ENCODE measurements around the gene PRR22.
"Not testable (repeated sequence)": the region's sequence is repeated elsewhere in the genome, so short reads cannot be mapped to it uniquely, and the experiment has no call there.

The PRR22 gene

DNA sequence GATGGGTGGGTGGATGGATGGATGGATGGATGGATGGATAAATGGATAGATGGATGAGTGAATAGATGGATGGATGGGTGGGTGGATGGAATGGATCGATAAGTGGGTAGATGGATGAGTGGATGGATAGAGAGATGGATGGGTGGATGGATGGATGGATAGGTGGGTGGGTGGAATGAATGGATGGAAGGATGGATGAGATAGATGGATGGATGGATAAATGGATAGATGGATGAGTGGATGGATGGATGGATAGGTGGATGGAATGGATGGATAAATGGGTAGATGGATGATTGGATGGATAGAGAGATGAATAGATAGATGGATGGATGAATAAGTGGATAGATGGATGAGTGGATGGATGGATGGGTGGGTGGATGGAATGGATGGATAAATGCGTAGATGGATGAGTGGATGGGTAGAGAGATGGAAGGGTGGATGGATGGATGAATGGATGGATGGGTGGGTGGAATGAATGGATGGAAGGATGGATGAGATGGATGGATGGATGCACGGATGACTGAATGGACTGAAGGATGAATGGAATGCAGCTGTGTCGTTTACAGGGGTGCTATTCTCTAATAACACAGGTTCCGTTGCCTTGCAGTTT, 21.8 kb downstream of the PRR22 start:
- no peak for DNase-seq (ENCODE audit: low read depth)
- H3K4me3 ChIP-seq (ENCODE audit: control insufficient read depth, low read depth, low read length) = no peak overlapping the region
- TF ChIP-seq, protein P1, sequence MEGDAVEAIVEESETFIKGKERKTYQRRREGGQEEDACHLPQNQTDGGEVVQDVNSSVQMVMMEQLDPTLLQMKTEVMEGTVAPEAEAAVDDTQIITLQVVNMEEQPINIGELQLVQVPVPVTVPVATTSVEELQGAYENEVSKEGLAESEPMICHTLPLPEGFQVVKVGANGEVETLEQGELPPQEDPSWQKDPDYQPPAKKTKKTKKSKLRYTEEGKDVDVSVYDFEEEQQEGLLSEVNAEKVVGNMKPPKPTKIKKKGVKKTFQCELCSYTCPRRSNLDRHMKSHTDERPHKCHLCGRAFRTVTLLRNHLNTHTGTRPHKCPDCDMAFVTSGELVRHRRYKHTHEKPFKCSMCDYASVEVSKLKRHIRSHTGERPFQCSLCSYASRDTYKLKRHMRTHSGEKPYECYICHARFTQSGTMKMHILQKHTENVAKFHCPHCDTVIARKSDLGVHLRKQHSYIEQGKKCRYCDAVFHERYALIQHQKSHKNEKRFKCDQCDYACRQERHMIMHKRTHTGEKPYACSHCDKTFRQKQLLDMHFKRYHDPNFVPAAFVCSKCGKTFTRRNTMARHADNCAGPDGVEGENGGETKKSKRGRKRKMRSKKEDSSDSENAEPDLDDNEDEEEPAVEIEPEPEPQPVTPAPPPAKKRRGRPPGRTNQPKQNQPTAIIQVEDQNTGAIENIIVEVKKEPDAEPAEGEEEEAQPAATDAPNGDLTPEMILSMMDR (IDR thresholded peaks at IDR 0.05; ENCODE audit: control insufficient read depth, insufficient read depth, low read depth, low read length, missing control alignments) = no peak

DNA sequence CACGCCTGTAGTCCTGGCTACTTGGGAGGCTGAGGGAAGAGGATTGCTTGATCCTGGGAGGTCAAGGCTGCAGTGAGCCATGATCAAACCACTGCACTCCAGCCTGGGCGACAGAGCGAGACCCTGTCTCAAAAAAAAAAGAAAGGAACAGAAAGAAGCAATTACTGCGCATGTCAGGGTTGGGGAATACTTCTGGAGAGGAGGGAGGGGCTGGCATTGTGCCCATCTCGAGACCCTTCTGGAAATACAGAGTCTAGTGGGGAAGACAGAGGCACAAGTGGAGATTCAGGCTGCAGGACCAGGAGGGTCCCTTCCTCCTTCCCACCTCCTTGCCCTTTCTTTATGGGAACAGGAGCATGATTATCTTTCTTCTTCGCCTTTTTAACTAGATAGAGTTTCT, 30.8 kb downstream of the PRR22 start:
- TF ChIP-seq, protein P1 (IDR thresholded peaks at IDR 0.05; ENCODE audit: control insufficient read depth, insufficient read depth, low read depth, low read length, missing control alignments) = no peak
- no peak overlapping the region for H3K4me3 ChIP-seq (ENCODE audit: control insufficient read depth, low read depth, low read length)
- DNase-seq (ENCODE audit: low read depth) = no peak

DNA sequence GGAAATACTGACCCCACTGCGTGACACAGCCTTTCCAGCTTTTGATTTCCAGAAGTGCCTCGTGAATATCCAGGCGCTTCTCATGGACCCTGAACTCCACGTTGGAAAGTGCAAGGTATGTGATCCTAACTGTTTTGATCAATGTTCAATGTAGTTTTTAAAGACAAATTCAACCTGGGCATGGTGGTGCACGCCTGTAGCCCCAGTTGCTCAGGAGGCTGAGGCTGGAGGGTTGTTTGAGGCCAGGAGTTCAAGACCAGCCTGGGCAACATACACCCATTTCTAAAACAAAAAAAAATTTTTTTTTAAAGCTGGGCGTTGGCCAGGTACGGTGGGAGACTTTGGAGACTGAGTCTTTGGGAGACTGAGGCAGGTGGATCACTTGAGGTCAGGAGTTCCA, 32.8 kb downstream of the PRR22 start:
- no peak for DNase-seq (ENCODE audit: low read depth)
- H3K4me3 ChIP-seq (ENCODE audit: control insufficient read depth, low read depth, low read length) = no peak overlapping the region
- TF ChIP-seq, protein P1 (IDR thresholded peaks at IDR 0.05; ENCODE audit: control insufficient read depth, insufficient read depth, low read depth, low read length, missing control alignments) = no peak

DNA sequence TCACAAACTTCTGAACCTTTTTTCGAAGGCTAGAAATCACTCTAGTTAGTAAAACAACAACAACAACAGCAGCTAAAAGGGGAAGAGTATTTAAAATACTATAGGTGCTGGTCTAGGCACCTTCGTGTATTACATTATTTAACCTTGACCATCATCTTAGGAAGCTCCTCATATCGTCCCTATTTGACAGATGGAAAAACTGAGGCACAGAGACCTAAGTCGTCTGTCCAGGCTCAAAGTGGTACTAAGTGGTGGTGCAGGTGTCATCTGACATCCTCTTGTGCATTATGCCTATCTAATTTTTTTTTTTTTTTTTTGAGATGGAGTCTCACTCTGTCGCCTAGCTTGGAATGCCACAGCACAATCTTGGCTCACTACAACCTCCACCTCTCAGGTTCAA, 35.0 kb downstream of the PRR22 start:
- DNase-seq (ENCODE audit: low read depth) = no peak
- TF ChIP-seq, protein P1 (IDR thresholded peaks at IDR 0.05; ENCODE audit: control insufficient read depth, insufficient read depth, low read depth, low read length, missing control alignments) = no peak
- H3K4me3 ChIP-seq (ENCODE audit: control insufficient read depth, low read depth, low read length) = no peak overlapping the region

DNA sequence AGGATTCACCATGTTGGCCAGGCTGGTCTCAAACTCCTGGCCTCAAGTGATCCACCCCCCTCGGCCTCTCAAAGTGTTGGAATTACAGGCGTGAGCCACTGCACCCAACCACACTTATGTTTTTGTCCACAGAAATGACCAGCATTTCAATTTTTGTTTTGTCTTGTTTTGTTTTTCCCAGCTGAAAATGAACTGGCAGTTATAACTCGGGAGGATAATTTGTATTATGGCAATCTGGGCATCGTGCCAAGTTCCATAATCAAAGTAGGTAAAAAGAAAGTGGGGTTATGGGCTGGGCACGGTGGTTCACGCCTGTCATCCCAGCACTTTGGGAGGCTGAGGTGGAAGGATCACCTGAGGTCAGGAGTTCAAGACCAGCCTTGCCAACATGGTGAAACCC, 35.6 kb downstream of the PRR22 start:
- DNase-seq (ENCODE audit: low read depth); H3K4me3 ChIP-seq (ENCODE audit: control insufficient read depth, low read depth, low read length): not testable (repeated sequence)

DNA sequence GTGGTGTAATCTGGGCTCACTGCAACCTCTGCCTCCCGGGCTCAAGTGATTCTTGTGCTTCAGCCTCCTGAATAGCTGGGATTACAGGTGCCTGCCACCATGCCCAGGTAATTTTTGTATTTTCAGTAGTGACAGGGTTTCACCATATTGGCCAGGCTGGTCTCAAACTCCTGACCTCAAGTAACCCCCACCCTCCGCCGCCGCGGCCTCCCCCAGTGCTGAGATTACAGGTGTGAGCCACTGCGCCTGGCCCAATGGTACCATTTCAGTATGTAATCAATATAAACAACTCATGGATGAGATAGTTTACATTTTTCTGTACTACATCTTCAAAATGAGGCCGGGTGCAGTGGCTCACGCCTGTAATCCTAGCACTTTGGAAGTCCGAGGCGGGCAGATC, 39.5 kb downstream of the PRR22 start:
- H3K4me3 ChIP-seq (ENCODE audit: control insufficient read depth, low read depth, low read length); DNase-seq (ENCODE audit: low read depth): not testable (repeated sequence)

DNA sequence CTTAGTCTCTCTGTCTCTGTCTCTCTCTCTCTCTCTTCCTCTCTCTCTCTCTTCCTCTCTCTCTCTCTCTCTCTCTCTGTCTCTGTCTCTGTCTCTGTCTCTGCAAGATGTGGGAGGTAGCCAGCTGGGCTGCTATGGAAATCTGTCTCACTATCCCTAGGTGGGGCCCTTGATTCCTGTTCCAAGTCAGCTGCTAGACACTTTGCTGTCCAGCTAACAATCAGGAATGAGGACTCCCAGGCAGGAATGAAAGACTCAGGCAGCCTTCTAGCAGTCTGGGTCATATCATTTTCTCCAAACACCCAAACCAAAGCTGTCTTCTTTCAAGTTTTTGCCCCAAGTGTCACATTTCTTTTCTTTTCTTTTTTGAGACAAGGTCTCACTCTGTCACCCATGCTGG, 40.9 kb downstream of the PRR22 start:
- TF ChIP-seq, protein P1 (IDR thresholded peaks at IDR 0.05; ENCODE audit: control insufficient read depth, insufficient read depth, low read depth, low read length, missing control alignments) = no peak
- no peak overlapping the region for H3K4me3 ChIP-seq (ENCODE audit: control insufficient read depth, low read depth, low read length)
- no peak for DNase-seq (ENCODE audit: low read depth)

DNA sequence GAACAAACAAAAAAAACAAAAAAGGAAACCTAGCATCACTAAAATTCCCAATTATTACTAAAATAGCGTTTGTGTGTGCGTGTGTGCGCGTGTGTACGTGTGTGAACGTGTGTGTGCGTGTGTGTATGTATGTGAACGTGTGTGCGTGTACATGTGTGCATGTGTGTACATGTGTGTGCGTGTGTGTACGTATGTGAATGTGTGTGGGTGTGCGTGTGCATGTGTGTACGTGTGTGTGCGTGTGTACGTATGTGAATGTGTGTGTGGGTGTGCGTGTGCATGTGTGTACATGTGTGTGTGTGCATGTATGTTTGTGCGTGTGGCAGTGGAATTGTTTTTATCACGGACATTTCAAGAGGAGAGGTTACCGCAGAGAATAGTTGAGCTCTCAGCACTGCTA, 42.5 kb downstream of the PRR22 start:
- no peak for DNase-seq (ENCODE audit: low read depth)
- TF ChIP-seq, protein P1 (IDR thresholded peaks at IDR 0.05; ENCODE audit: control insufficient read depth, insufficient read depth, low read depth, low read length, missing control alignments) = no peak
- no peak overlapping the region for H3K4me3 ChIP-seq (ENCODE audit: control insufficient read depth, low read depth, low read length)

All from AG09309 (cell line).